Naive thymus-derived CD4-positive, alpha-beta T cell (primary cell): Measurements from ENCODE around the gene CCDC88C. TPM values are rescaled to one million over a fixed set of nuclear protein-coding genes. Genes with fewer than 3 reads are reported as not detected.
"Not testable (repeated sequence)": the region's sequence is repeated elsewhere in the genome, so short reads cannot be mapped to it uniquely, and the experiment has no call there.

ENCODE experiments used
- ATAC-seq: fragments of 150-1000 bp; cut with Tn5 transposase; 2 replicates; pipeline ENCODE4 v1.10.0; 2021; ENCODE audit warnings: mild to moderate bottlenecking, moderate library complexity
- CTCF ChIA-PET: fragments of 350-600 bp; sonication (Branson Sonifier 250); formaldehyde crosslinking; loops from one replicate; lab custom pipeline; 2021; ENCODE audit warnings: antibody characterized with exemption; lab: Charles Lee
- POLR2A ChIA-PET: fragments of 350-600 bp; sonication (Branson Sonifier 250); formaldehyde crosslinking; loops from one replicate; lab custom pipeline; 2021; ENCODE audit warnings: antibody characterized with exemption, inconsistent platforms; lab: Charles Lee
- DNase-seq, 9 donors: peaks; one replicate each; pipeline versions ENCODE4 v3.0.0 to v3.0.0-alpha.2; 2020 to 2022; ENCODE audit warnings: mixed read lengths in 1 of 9
- H3K27ac ChIP-seq: one replicate; pipeline ENCODE4 v1.7.0; 2013; ENCODE audit warnings: mild to moderate bottlenecking, low read depth, low read length, moderate library complexity
- H3K27me3 ChIP-seq, 2 donors: one replicate each; pipeline ENCODE4 v1.7.0; 2013; ENCODE audit warnings: low read length in 2 of 2, mild to moderate bottlenecking in 2 of 2, moderate library complexity in 2 of 2; ENCODE audit not compliant: control insufficient read depth in 2 of 2, insufficient read depth in 2 of 2
- H3K36me3 ChIP-seq, 3 experiments: 1 replicate in 2 of 3; 2 replicates in 1 of 3; pipeline ENCODE4 v1.7.0; 2013; ENCODE audit warnings: low read length in 3 of 3, mild to moderate bottlenecking in 3 of 3, moderate library complexity in 1 of 3; ENCODE audit not compliant: insufficient read depth in 3 of 3, control insufficient read depth in 2 of 3
- H3K4me1 ChIP-seq, 2 donors: one replicate each; pipeline ENCODE4 v1.7.0; 2013; ENCODE audit warnings: low read length in 2 of 2, mild to moderate bottlenecking in 2 of 2, moderate library complexity in 1 of 2; ENCODE audit not compliant: control insufficient read depth in 2 of 2, insufficient read depth in 2 of 2
- H3K4me3 ChIP-seq: 2 replicates; pipeline ENCODE4 v1.7.0; 2013; ENCODE audit warnings: mild to moderate bottlenecking, low read length
- H3K9me3 ChIP-seq, 3 experiments: 1 replicate in 2 of 3; 2 replicates in 1 of 3; pipeline ENCODE4 v1.7.0; 2013; ENCODE audit warnings: low read length in 3 of 3; ENCODE audit not compliant: control insufficient read depth in 2 of 3
- H3K27ac Mint-ChIP-seq, 9 donors: one replicate each; pipeline ENCODE4 v1.8.0; 2020 to 2022; ENCODE audit warnings: mixed read lengths in 9 of 9, mild to moderate bottlenecking in 8 of 9, moderate library complexity in 5 of 9, inconsistent platforms in 2 of 9
- H3K27me3 Mint-ChIP-seq, 5 donors: one replicate each; pipeline ENCODE4 v1.8.0; 2021 to 2022; ENCODE audit warnings: mixed read lengths in 5 of 5, mild to moderate bottlenecking in 1 of 5
- H3K36me3 Mint-ChIP-seq, 5 donors: one replicate each; pipeline ENCODE4 v1.8.0; 2020 to 2022; ENCODE audit warnings: mixed read lengths in 5 of 5, mild to moderate bottlenecking in 3 of 5, inconsistent platforms in 1 of 5
- H3K4me1 Mint-ChIP-seq, 7 donors: one replicate each; pipeline ENCODE4 v1.8.0; 2020 to 2022; ENCODE audit warnings: mixed read lengths in 7 of 7, mild to moderate bottlenecking in 3 of 7, inconsistent platforms in 1 of 7
- H3K4me3 Mint-ChIP-seq, 10 donors: one replicate each; pipeline ENCODE4 v1.8.0; 2020 to 2022; ENCODE audit warnings: mild to moderate bottlenecking in 10 of 10, mixed read lengths in 10 of 10, moderate library complexity in 6 of 10, inconsistent platforms in 2 of 10
- H3K9me3 Mint-ChIP-seq, 11 donors: one replicate each; pipeline ENCODE4 v1.8.0; 2020 to 2022; ENCODE audit warnings: mixed read lengths in 11 of 11, mild to moderate bottlenecking in 4 of 11, inconsistent platforms in 1 of 11, moderate library complexity in 1 of 11
- intact Hi-C, 2 donors: fragments of 100-400 bp; cut with micrococcal nuclease; formaldehyde crosslinking; loops; one replicate each; pipeline ENCODE4 v1.15.1; 2023
- polyA plus RNA-seq, 2 donors: library from polyadenylated mRNA; unstranded; fragments of 300-500 nt; fragmentation: Illumina TruSeq; gene quantifications; one replicate each; pipeline ENCODE4 v1.2.3, GENCODE V29; 2021
- total RNA-seq, 6 experiments: library from RNA in 5 of 6; stranded (reverse) in 5 of 6; gene quantifications; 1 replicate in 5 of 6; 2 replicates in 1 of 6; pipeline ENCODE4 v1.2.3 and lab custom pipeline; 2021 to 2026

The CCDC88C gene
- total and polyA plus RNA-seq, 7 experiments from 2014 or later: 23.6 to 324 (median 274) TPM

DNA sequence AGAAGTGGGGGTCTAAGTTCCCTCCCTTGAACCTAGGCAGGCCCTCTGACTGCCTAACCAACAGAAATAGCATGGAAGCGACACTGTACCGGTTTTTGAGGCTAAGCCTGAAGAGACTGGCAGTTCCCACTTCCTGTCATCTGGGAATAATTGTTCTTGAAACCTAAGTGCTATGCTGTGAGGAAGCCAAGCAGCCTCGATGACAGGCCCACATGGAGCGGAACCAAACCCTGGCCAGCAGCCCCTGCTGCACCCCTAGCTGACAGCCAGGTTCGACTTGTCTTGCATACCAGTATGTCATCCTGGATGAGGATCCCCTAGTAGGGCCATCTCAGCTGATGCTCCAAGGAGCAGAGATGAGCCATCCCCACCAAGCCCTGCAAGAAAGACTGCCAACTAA is 166.7 kb downstream of the CCDC88C start:
- Mint-ChIP-seq H3K4me1 (peaks cover 51 to 86% (median 81%) of the 10 kb centered on the region in 7 donors), H3K4me3 (peak overlapping the region in 9 of 10 donors; percentile 40 to 90 (median 59)), H3K27me3 (no peaks in the 10 kb centered on the region), H3K9me3 (peaks cover 0 to 19% (median 4%) of the 10 kb centered on the region in 11 donors), H3K36me3 (peaks cover 4 to 52% (median 7%) of the 10 kb centered on the region in 5 donors), H3K27ac (peak overlapping the region; percentile 53 to 98 (median 91))
- intact Hi-C loops: loop anchor here (1.0 to 5.0 kb wide), 2 partner anchors 9 to 494 kb away; no protein-coding TSS in a partner anchor
- no peaks in the 10 kb centered on the region for H3K36me3 ChIP-seq
- peak overlapping the region; percentile 55 for H3K27ac ChIP-seq
- ChIA-PET CTCF (interaction anchor here (1.0 to 1.1 kb wide), 3 partner anchors 14 to 78 kb away, joined by 3 to 4 read pairs (median 4); no protein-coding TSS in a partner anchor), POLR2A (interaction anchor here (1.4 to 2.6 kb wide), 5 partner anchors 8 to 23 kb away, joined by 3 to 26 read pairs (median 9); partner anchors contain the start of gene GPR68)
- H3K27me3 ChIP-seq: no peaks in the 10 kb centered on the region
- ATAC-seq (no peak), DNase-seq (no peak)
- peak overlapping the region; percentile 36 for H3K4me3 ChIP-seq
- H3K9me3 ChIP-seq: no peaks in the 10 kb centered on the region
- H3K4me1 ChIP-seq: peaks cover 60 to 73% of the 10 kb centered on the region in 2 donors

DNA sequence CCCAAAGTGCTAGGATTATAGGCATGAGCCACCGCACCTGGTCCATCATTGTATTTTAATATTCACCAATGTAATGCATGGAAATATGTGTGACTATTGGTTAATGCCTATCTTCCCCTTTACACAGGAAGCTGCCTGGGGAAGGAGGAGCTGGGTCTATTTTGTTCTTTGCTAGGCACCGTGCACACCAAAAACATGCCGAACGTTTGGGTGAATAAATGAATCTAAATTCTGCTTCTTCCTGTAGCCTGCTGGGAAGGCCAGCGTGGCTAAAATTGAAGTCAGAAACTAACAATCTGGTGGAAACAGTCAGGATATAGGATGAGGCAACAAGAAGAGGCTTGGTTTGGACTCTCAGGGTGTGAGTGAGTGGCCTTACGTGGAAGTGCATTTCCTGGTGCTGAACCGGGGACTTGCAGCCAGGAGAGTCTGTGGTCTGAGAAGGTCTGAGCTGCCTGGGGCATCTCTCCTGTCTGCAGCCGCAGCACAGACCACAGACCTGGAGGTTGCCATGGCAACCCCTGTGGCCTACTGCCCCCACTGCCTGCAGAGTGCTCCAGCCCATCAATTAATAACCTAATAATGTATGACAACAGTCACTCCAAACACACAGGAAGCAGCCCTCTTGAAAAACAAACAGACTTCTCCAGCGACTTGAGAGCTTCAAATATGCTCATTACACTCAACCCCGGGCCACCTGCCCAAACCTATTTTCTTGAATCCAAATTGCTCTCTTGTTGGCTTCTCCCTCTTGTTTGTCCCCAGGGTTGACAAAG is 167.6 kb downstream of the CCDC88C start:
- DNase-seq: peak in 4 of 9 donors; percentile 20 to 52 (median 40)
- CTCF ChIA-PET: interaction anchor here (0.7 to 1.1 kb wide), 3 partner anchors 15 to 56 kb away, joined by 3 to 4 read pairs (median 3); no protein-coding TSS in a partner anchor

DNA sequence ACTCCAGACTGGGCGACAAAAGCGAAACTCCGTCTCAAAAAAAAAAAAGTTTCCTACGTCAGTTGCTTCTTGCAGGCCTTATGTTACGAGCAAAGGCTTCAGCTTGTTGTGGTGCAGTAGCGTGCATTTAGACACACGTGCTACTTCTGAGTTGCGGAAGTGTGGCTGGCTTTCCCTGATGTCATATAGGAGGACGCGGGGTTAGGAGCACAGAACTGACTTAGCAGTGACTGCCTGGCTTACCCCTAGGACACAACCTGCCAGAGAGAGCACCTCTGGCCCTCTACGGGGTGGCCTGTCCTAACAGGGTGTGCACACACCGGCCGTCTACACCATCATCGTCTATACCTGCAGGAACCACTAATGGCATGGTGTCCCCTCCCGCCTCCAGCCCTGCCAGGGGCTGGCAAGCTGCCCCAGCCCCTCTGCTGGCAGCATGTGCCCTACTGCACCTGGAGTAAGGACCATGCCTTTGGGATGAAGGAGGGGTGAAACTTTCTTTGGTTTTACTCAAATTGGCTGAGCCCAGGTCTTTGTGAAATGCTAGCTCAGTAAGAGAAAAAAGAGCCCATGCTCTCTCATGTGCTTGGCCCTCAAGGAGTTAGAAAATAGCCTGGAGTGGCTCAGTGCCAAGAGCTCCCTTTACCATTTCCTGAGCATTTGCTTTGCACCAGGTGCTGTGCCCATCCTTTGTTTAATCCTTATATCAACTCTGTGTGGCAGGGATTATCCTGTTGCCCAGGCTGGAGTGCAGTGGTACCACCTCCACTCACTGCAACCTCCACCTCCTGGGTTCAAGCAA is 171.4 kb downstream of the CCDC88C start:
- Mint-ChIP-seq H3K9me3 (peaks cover 0 to 16% (median 6%) of the 10 kb centered on the region in 11 donors), H3K36me3 (peaks cover 0 to 83% (median 12%) of the 10 kb centered on the region in 5 donors), H3K27me3 (no peaks in the 10 kb centered on the region), H3K4me3 (peak overlapping the region; percentile 59 to 88 (median 78)), H3K27ac (peak overlapping the region; percentile 79 to 100 (median 98)), H3K4me1 (peaks cover 70 to 96% (median 91%) of the 10 kb centered on the region in 7 donors)
- no peaks in the 10 kb centered on the region for H3K27me3 ChIP-seq
- peak overlapping the region; percentile 36 for H3K4me3 ChIP-seq
- ChIA-PET CTCF (interaction anchor here (1.0 kb wide), 2 partner anchors 10 to 14 kb away, joined by 4 to 6 read pairs; no protein-coding TSS in a partner anchor), POLR2A (interaction anchor here (0.6 to 7.2 kb wide), 12 partner anchors 9 to 621 kb away, joined by 3 to 103 read pairs (median 5); partner anchors contain the start of genes RPS6KA5 and TC2N)
- peaks cover 64 to 73% of the 10 kb centered on the region in 2 donors for H3K4me1 ChIP-seq
- intact Hi-C loops: loop anchor here (1.0 to 10.0 kb wide), 12 partner anchors 8 to 1524 kb away; partner anchors contain the start of gene RPS6KA5 (in 1 of the 2)
- DNase-seq (peak in 8 of 9 donors; percentile 68 to 96 (median 90)), ATAC-seq (peak; percentile 84)
- H3K9me3 ChIP-seq: peaks cover 0 to 7% (median 0%) of the 10 kb centered on the region in 3 experiments
- no peaks in the 10 kb centered on the region for H3K36me3 ChIP-seq
- H3K27ac ChIP-seq: peak overlapping the region; percentile 89

More for the DNA sequence above, 167.6 kb downstream of the CCDC88C start:
- Mint-ChIP-seq H3K27me3 (no peaks in the 10 kb centered on the region), H3K36me3 (peaks cover 4 to 57% (median 8%) of the 10 kb centered on the region in 5 donors), H3K4me1 (peaks cover 54 to 87% (median 80%) of the 10 kb centered on the region in 7 donors), H3K9me3 (peaks cover 0 to 21% (median 6%) of the 10 kb centered on the region in 11 donors), H3K27ac (peak overlapping the region; percentile 53 to 98 (median 91)), H3K4me3 (peak overlapping the region; percentile 27 to 84 (median 57))
- POLR2A ChIA-PET: interaction anchor here (0.9 to 2.6 kb wide), 9 partner anchors 9 to 23 kb away, joined by 3 to 9 read pairs (median 4); no protein-coding TSS in a partner anchor
- Histone ChIP-seq H3K36me3 (no peaks in the 10 kb centered on the region), H3K27ac (peak overlapping the region; percentile 55), H3K9me3 (peaks cover 0 to 7% (median 0%) of the 10 kb centered on the region in 3 experiments), H3K4me3 (peak overlapping the region; percentile 36), H3K4me1 (peaks cover 63 to 81% of the 10 kb centered on the region in 2 donors), H3K27me3 (no peaks in the 10 kb centered on the region)
- ATAC-seq: peak; percentile 8
- intact Hi-C loops: loop anchor here (1.0 to 10.0 kb wide), 8 partner anchors 8 to 1528 kb away; no protein-coding TSS in a partner anchor

GRCh38 chr14:91245616-91246015 is 172.0 kb downstream of the CCDC88C start:
- DNase-seq, H3K27me3 Mint-ChIP-seq, H3K27me3 ChIP-seq, ATAC-seq, H3K36me3 ChIP-seq, H3K9me3 ChIP-seq: not testable (repeated sequence)
- Histone ChIP-seq H3K4me1 (peaks cover 62 to 73% of the 10 kb centered on the region in 2 donors), H3K4me3 (peak overlapping the region; percentile 59), H3K27ac (peak overlapping the region; percentile 89)
- ChIA-PET POLR2A (interaction anchor here (0.6 to 7.2 kb wide), 12 partner anchors 10 to 794 kb away, joined by 3 to 103 read pairs (median 5); partner anchors contain the start of genes RPS6KA5, TC2N and TRIP11), CTCF (interaction anchor here (0.6 to 1.3 kb wide), 4 partner anchors 10 to 73 kb away, joined by 3 to 6 read pairs (median 4); no protein-coding TSS in a partner anchor)
- peaks cover 0 to 85% (median 12%) of the 10 kb centered on the region in 5 donors for H3K36me3 Mint-ChIP-seq
- peak overlapping the region; percentile 79 to 100 (median 98) for H3K27ac Mint-ChIP-seq
- H3K4me3 Mint-ChIP-seq: peak overlapping the region; percentile 59 to 91 (median 78)
- H3K9me3 Mint-ChIP-seq: peaks cover 0 to 16% (median 6%) of the 10 kb centered on the region in 11 donors
- peaks cover 68 to 96% (median 91%) of the 10 kb centered on the region in 7 donors for H3K4me1 Mint-ChIP-seq
- intact Hi-C loops: loop anchor here (1.0 to 10.0 kb wide), 13 partner anchors 9 to 1523 kb away; partner anchors contain the start of genes CCDC88C (in 1 of the 2) and RPS6KA5 (in 1 of the 2)

GRCh38 chr14:91245029-91245428 is 172.6 kb downstream of the CCDC88C start:
- H3K27me3 Mint-ChIP-seq: no peaks in the 10 kb centered on the region
- peak overlapping the region; percentile 89 for H3K27ac ChIP-seq
- no peaks in the 10 kb centered on the region for H3K36me3 ChIP-seq
- peaks cover 56 to 67% of the 10 kb centered on the region in 2 donors for H3K4me1 ChIP-seq
- DNase-seq: peak in 7 of 9 donors; percentile 65 to 84 (median 78)
- ATAC-seq: peak; percentile 34
- peaks cover 62 to 96% (median 89%) of the 10 kb centered on the region in 7 donors for H3K4me1 Mint-ChIP-seq
- peaks cover 0 to 85% (median 12%) of the 10 kb centered on the region in 5 donors for H3K36me3 Mint-ChIP-seq
- no peaks in the 10 kb centered on the region for H3K27me3 ChIP-seq
- peak overlapping the region; percentile 79 to 100 (median 98) for H3K27ac Mint-ChIP-seq
- peak overlapping the region; percentile 59 for H3K4me3 ChIP-seq
- CTCF ChIA-PET: interaction anchor here (0.6 to 1.6 kb wide), 6 partner anchors 11 to 171 kb away, joined by 3 to 7 read pairs (median 3); no protein-coding TSS in a partner anchor
- POLR2A ChIA-PET: interaction anchor here (0.6 to 7.2 kb wide), 12 partner anchors 9 to 795 kb away, joined by 3 to 103 read pairs (median 4); partner anchors contain the start of genes RPS6KA5 and TRIP11
- peak overlapping the region; percentile 68 to 91 (median 82) for H3K4me3 Mint-ChIP-seq
- peaks cover 0 to 16% (median 6%) of the 10 kb centered on the region in 11 donors for H3K9me3 Mint-ChIP-seq
- intact Hi-C loops: loop anchor here (2.0 to 10.0 kb wide), 7 partner anchors 53 to 1523 kb away; partner anchors contain the start of gene CCDC88C (in 1 of the 2)
- peaks cover 0 to 7% (median 0%) of the 10 kb centered on the region in 3 experiments for H3K9me3 ChIP-seq
